Heart right ventricle (tissue), 16 donors: ENCODE data around the gene EPHA5. TPM values are rescaled to one million over a fixed set of nuclear protein-coding genes. Genes with fewer than 3 reads are reported as not detected.

Experiments used
- ATAC-seq, 8 donors: fragments of 200-7000 bp; cut with Tn5 transposase; one replicate each; pipeline ENCODE4 v1.9.1; 2020; ENCODE audit warnings: mild to moderate bottlenecking in 8 of 8, moderate library complexity in 8 of 8, moderate number of reproducible peaks in 1 of 8
- DNase-seq, 2 donors: peaks; one replicate each; pipeline ENCODE4 v3.0.0-alpha.2; 2020
- H3K27ac ChIP-seq, 10 donors: fragments of 200-600 bp; sonication (generic) in 2 of 10; one replicate each; pipeline versions ENCODE4 v1.5.0 to v1.8.0; 2020 to 2022; ENCODE audit warnings: mild to moderate bottlenecking in 3 of 10
- H3K27me3 ChIP-seq, 7 donors: fragments of 200-600 bp; one replicate each; pipeline ENCODE4 v1.8.0; 2021 to 2022; ENCODE audit warnings: mild to moderate bottlenecking in 2 of 7
- H3K36me3 ChIP-seq, 9 donors: fragments of 200-600 bp; sonication (generic) in 1 of 9; one replicate each; pipeline versions ENCODE4 v1.5.0 to v1.8.0; 2020 to 2022; ENCODE audit warnings: mild to moderate bottlenecking in 2 of 9
- H3K4me1 ChIP-seq, 9 donors: fragments of 200-600 bp; sonication (generic) in 1 of 9; one replicate each; pipeline versions ENCODE4 v1.5.0 to v1.8.0; 2020 to 2022; ENCODE audit warnings: mild to moderate bottlenecking in 4 of 9
- H3K4me3 ChIP-seq, 10 donors: fragments of 200-600 bp; sonication (generic) in 2 of 10; one replicate each; pipeline versions ENCODE4 v1.5.0 to v1.8.0; 2020 to 2022; ENCODE audit warnings: mild to moderate bottlenecking in 7 of 10, moderate library complexity in 2 of 10
- H3K9me3 ChIP-seq, 11 donors: fragments of 200-600 bp in 10 of 11; sonication (generic) in 2 of 11; one replicate each; pipeline versions ENCODE4 v1.5.0 to v1.8.0; 2013 to 2022; ENCODE audit warnings: mild to moderate bottlenecking in 2 of 11, control low read depth in 1 of 11, moderate library complexity in 1 of 11
- WGBS, 2 donors: extraction: QIAGEN DNeasy Blood & Tissue Kit; methylation state at CpG; one replicate each; pipeline ENCODE4 v1.1.7; 2013; ENCODE audit warnings: inconsistent platforms in 1 of 2; 5-methylcytosine and 5-hydroxymethylcytosine counted together
- intact Hi-C, 10 donors: fragments of 100-400 bp; cut with DNase I; formaldehyde crosslinking; loops; one replicate each; pipeline versions ENCODE4 v1.11.1 to v1.14.2; 2022
- polyA plus RNA-seq, 2 donors: library from polyadenylated mRNA; stranded (reverse); fragments of 200-250 nt; gene quantifications; one replicate each; pipeline ENCODE4 v1.2.3, GENCODE V29; 2013
- total RNA-seq, 10 donors: library from RNA; stranded (reverse); fragmentation: NEBNext Ultra II Directional in 3 of 10; extraction: Animal tissue kit (Norgen Biotek cat#: 25700) in 3 of 10; gene quantifications; one replicate each; pipeline versions ENCODE4 v1.2.1 to v1.2.4, GENCODE V29; 2021 to 2023
- TF ChIP-seq, protein P1 (sequence below), 9 donors: fragments of 200-600 bp; sonication (generic) in 2 of 9; IDR thresholded peaks; one replicate each; pipeline versions ENCODE4 v1.5.0 to v1.8.0; 2021 to 2022; ENCODE audit warnings: antibody characterized with exemption in 9 of 9, mild to moderate bottlenecking in 5 of 9, moderate library complexity in 1 of 9
- donor health status: Arrhythmogenic right ventricular cardiomyopathy.
- donor health status: ischemic (EF 13 %, LVEDD 7.1; RV severe dilation, severe dysfunction).
- donor health status: healthy with polysubstance abuse.
- donor health status: DM: no; HTN: yes; CAD: no.
- donor health status: DM: no; HTN: no; CAD: no.
- donor health status: ischemic (EF 25% LVEDD 6.9; RV normal size, moderate dysfunction).
- donor health status: ischemic (EF 25% LVEDD 5.7; RV mildly dilated, moderate dysfunction).
- donor health status: healthy.
- donor health status: DM: yes; HTN: yes; CAD: no.
- donor health status: Ischemic cardiomyopathy.
- donor health status: ischemic (EF 35%, LVEDD 5.7; RV mildly dilated, moderate dysfunction).
- donor health status: nonischemic (EF 11% LVEDD 7.7; RV severe dilation, severe dysfunction).
- donor health status: DM: yes; HTN: yes; CAD: no.
- donor health status: PGD.
- donor health status: ischemic (EF 29% LVEDD 5.4; RV normal size, mild dysfunction).
- donor health status: nonischemic (EF 23%, LVEDD 6.1; RV moderate dilation, normal function).

Gene EPHA5
- total and polyA plus RNA-seq, 12 donors: under 0.01 to 0.37 (median 0.08) TPM; not detected in 1

DNA sequence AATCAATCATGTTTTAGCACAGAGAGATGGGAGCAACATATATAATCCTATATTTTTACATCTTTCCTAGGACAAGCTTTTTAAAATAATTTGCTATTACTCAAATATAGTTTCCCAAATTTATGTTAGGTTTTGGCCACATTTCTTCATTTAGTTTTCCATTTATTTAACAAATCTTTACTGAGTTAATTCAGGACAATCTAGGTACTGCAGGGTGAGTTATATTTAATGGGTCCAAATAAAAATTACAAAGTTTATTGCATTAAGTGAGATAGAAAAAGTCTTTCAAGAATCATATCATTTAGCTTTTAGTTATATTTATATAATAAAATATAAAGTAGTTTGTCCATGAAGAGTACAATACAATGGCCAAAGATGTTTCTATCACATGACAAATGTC is 269.2 kb downstream of the EPHA5 start:
- intact Hi-C loops: no loop called here
- peaks cover 0 to 3% (median 0%) of the 10 kb centered on the region in 11 donors for H3K9me3 ChIP-seq
- TF ChIP-seq, protein P1, sequence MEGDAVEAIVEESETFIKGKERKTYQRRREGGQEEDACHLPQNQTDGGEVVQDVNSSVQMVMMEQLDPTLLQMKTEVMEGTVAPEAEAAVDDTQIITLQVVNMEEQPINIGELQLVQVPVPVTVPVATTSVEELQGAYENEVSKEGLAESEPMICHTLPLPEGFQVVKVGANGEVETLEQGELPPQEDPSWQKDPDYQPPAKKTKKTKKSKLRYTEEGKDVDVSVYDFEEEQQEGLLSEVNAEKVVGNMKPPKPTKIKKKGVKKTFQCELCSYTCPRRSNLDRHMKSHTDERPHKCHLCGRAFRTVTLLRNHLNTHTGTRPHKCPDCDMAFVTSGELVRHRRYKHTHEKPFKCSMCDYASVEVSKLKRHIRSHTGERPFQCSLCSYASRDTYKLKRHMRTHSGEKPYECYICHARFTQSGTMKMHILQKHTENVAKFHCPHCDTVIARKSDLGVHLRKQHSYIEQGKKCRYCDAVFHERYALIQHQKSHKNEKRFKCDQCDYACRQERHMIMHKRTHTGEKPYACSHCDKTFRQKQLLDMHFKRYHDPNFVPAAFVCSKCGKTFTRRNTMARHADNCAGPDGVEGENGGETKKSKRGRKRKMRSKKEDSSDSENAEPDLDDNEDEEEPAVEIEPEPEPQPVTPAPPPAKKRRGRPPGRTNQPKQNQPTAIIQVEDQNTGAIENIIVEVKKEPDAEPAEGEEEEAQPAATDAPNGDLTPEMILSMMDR (IDR thresholded peaks at IDR 0.05): peak in 2 of 9 donors; percentile 32 to 45

DNA sequence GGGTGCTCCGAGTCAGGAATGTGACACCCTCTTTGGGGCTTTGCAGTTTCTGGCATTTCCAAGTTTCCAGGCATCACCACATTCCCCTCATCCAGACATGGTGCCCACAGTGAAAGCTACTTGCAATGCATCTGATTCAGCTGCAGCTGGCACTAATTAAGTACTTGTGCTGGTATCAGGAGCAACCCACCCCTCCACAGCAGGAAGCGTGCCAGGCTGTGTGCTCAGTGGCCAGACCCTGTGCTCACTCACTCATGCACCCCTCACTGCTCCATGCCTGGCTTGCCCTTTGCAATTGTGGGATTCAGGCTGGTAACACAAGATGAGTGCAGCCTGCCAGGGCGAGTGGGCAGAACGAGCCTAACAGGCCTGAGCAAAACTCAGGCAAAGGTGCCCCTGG is 271.2 kb downstream of the EPHA5 start:
- ATAC-seq (no peak), DNase-seq (no peak)
- no peaks in the 10 kb centered on the region for H3K27me3 ChIP-seq
- peaks cover 0 to 16% (median 0%) of the 10 kb centered on the region in 11 donors for H3K9me3 ChIP-seq
- no peaks in the 10 kb centered on the region for H3K36me3 ChIP-seq
- intact Hi-C loops: no loop called here
- no peak overlapping the region for H3K27ac ChIP-seq
- 64 to 65% methylated on average over 4 of the region's 4 CpGs for WGBS, 2 donors
- TF ChIP-seq, protein P1 (IDR thresholded peaks at IDR 0.05): no peak
- no peak overlapping the region for H3K4me3 ChIP-seq
- H3K4me1 ChIP-seq: no peaks in the 10 kb centered on the region

More for the DNA sequence above, 269.2 kb downstream of the EPHA5 start:
- Histone ChIP-seq H3K27ac (no peak overlapping the region), H3K36me3 (no peaks in the 10 kb centered on the region), H3K27me3 (no peaks in the 10 kb centered on the region), H3K4me3 (no peak overlapping the region), H3K4me1 (no peaks in the 10 kb centered on the region)
- DNase-seq (no peak), ATAC-seq (no peak)

DNA sequence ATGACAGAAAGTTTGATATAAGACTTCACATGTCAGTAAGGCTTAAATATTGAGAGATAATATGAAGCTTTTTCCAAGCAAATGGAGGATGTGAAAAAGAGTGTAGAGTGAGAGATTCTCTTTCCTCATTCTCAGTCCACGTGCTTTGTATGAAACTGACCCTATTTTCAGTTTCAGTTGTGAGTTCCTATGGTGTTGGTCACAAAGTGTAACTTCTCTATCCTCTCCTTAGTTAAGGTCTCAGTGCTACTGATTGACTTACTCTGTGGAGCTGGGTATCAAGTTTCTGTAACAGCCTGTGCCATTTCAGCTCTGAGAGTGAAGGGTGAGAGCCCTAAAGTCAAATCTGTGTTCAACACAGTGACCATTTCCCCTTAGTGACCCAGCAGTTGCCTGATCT is 277.2 kb downstream of the EPHA5 start:
- Histone ChIP-seq H3K4me3 (no peak overlapping the region), H3K36me3 (no peaks in the 10 kb centered on the region), H3K9me3 (peaks cover 0 to 25% (median 0%) of the 10 kb centered on the region in 11 donors), H3K27ac (no peak overlapping the region), H3K27me3 (no peaks in the 10 kb centered on the region), H3K4me1 (no peaks in the 10 kb centered on the region)
- DNase-seq (no peak), ATAC-seq (no peak)
- WGBS, 2 donors: 38 to 52% methylated on average over 1 of the region's 1 CpG
- intact Hi-C loops: no loop called here
- TF ChIP-seq, protein P1 (IDR thresholded peaks at IDR 0.05): no peak

DNA sequence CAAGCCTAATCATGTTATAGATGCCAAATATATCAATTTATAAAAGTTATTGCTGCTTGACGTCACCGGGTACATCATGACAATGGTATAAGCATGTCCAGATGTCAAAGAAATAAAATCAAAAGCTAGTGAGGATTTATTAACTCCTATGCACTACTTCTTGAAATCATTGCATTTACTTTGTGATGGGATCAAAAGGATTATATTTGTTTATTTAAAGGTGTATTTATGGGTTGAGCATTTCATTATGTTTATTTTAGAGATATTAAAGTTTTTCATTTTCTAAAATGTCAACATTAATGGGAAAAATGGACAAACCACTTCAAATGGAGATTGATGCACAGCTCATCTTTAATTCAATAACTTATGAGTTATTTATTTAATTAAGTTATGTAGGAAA is 277.8 kb downstream of the EPHA5 start:
- Histone ChIP-seq H3K4me1 (no peaks in the 10 kb centered on the region), H3K9me3 (peaks cover 0 to 25% (median 0%) of the 10 kb centered on the region in 11 donors), H3K27ac (no peak overlapping the region), H3K36me3 (no peaks in the 10 kb centered on the region), H3K4me3 (no peak overlapping the region), H3K27me3 (no peaks in the 10 kb centered on the region)
- TF ChIP-seq, protein P1 (IDR thresholded peaks at IDR 0.05): no peak
- WGBS, 2 donors: 62 to 86% methylated on average over 2 of the region's 2 CpGs
- ATAC-seq (no peak), DNase-seq (no peak)
- intact Hi-C loops: no loop called here
